T-helper 17 cell (primary cell): Measurements from ENCODE around the gene SCMH1. TPM values are rescaled to one million over a fixed set of nuclear protein-coding genes. Genes with fewer than 3 reads are reported as not detected.

ENCODE experiments used
- ATAC-seq: fragments of 150-1000 bp; cut with Tn5 transposase; 2 replicates; pipeline ENCODE4 v1.10.0; 2021; ENCODE audit warnings: mild to moderate bottlenecking, moderate library complexity
- DNase-seq, 3 donors: peaks; one replicate each; pipeline versions ENCODE4 v3.0.0 to v3.0.0-alpha.2; 2020 to 2021
- H3K9me3 ChIP-seq: one replicate; pipeline ENCODE4 v1.7.0; 2013; ENCODE audit warnings: low read length, mild to moderate bottlenecking; ENCODE audit not compliant: control insufficient read depth, poor library complexity, severe bottlenecking
- H3K27ac Mint-ChIP-seq: one replicate; pipeline ENCODE4 v1.8.0; 2022; ENCODE audit warnings: mild to moderate bottlenecking, moderate library complexity, mixed read lengths
- H3K27me3 Mint-ChIP-seq: one replicate; pipeline ENCODE4 v1.8.0; 2022; ENCODE audit warnings: mixed read lengths
- H3K36me3 Mint-ChIP-seq: one replicate; pipeline ENCODE4 v1.8.0; 2022; ENCODE audit warnings: low read depth, mixed read lengths
- H3K4me1 Mint-ChIP-seq: one replicate; pipeline ENCODE4 v1.8.0; 2022; ENCODE audit warnings: mild to moderate bottlenecking, mixed read lengths
- H3K4me3 Mint-ChIP-seq: one replicate; pipeline ENCODE4 v1.8.0; 2022; ENCODE audit warnings: mild to moderate bottlenecking, moderate library complexity, mixed read lengths
- total RNA-seq, 4 donors: library from RNA in 2 of 4; stranded (reverse) in 2 of 4; gene quantifications; one replicate each; pipeline ENCODE4 v1.2.3 and lab custom pipeline; 2022 to 2026

Gene SCMH1
- total RNA-seq, result 10 to 100 TPM; 18.6 to 19.4 TPM
- total RNA-seq (lab: John Stamatoyannopoulos, UW), result 23.9 to 24.2 reads per million in 2 donors

GRCh38 chr1:41241749-41242341 lies at the start of gene SCMH1:
Gene SCMH1 (minus strand): TSS chr1:41242306. CDS start chr1:41186133, 56,173 bp downstream.
- H3K27me3 Mint-ChIP-seq, result no peaks in the 10 kb centered on the region
- DNase-seq, result peak; percentile 36 to 66 (median 58)
- H3K9me3 ChIP-seq, result no peaks in the 10 kb centered on the region
- peak; percentile 81 for ATAC-seq
- H3K4me1 Mint-ChIP-seq, result peaks cover 17% of the 10 kb centered on the region
- H3K4me3 Mint-ChIP-seq, result peak within 1 kb of the TSS; percentile 92
- H3K36me3 Mint-ChIP-seq, result peaks cover 2% of the 10 kb centered on the region
- peak within 1 kb of the TSS; percentile 93 for H3K27ac Mint-ChIP-seq

- Mint-ChIP-seq H3K27ac (no peak overlapping the region), H3K4me1 (peaks cover 4% of the 10 kb centered on the region), H3K4me3 (no peak overlapping the region), H3K36me3 (peaks cover 16% of the 10 kb centered on the region), H3K27me3 (peaks cover 64% of the 10 kb centered on the region)
- H3K9me3 ChIP-seq, result no peaks in the 10 kb centered on the region
- DNase-seq (no peak), ATAC-seq (no peak)
Observed at GRCh38 chr1:41291195-41291594, 49.1 kb upstream of the SCMH1 start.

- H3K27ac Mint-ChIP-seq, result no peak overlapping the region
- peaks cover 14% of the 10 kb centered on the region for H3K36me3 Mint-ChIP-seq
- H3K4me3 Mint-ChIP-seq, result no peak overlapping the region
- ATAC-seq (no peak), DNase-seq (no peak)
- no peaks in the 10 kb centered on the region for H3K9me3 ChIP-seq
- H3K4me1 Mint-ChIP-seq, result peaks cover 4% of the 10 kb centered on the region
- peaks cover 80% of the 10 kb centered on the region for H3K27me3 Mint-ChIP-seq
Observed at GRCh38 chr1:41289196-41289595, 47.1 kb upstream of the SCMH1 start.

- Mint-ChIP-seq H3K36me3 (peaks cover 14% of the 10 kb centered on the region), H3K27ac (no peak overlapping the region), H3K4me3 (no peak overlapping the region), H3K4me1 (peaks cover 4% of the 10 kb centered on the region), H3K27me3 (peaks cover 87% of the 10 kb centered on the region)
- DNase-seq (no peak), ATAC-seq (no peak)
- no peaks in the 10 kb centered on the region for H3K9me3 ChIP-seq
Observed at GRCh38 chr1:41286992-41287391, 44.9 kb upstream of the SCMH1 start.

DNA sequence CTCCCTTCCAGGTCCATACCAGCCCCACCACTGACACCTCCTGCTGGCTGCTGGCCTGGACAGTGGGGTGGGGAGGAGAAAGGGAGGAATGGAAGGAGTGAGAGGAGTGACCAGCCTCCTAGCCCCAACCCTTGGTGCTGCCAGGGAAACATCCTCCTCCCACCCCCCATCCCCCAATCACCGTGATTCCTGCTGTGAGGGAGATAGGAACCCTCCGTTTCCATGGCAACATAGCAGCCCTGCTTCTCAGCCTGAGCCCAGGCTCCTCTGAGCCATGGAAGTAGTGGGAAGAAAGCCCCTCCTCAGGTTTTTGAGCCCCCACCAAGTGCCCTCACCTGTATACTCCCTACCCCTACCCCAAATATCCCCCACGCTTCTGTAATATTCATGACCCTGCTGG lies 44.4 kb upstream of the SCMH1 start:
- H3K27me3 Mint-ChIP-seq, result peaks cover 85% of the 10 kb centered on the region
- H3K27ac Mint-ChIP-seq, result no peak overlapping the region
- H3K9me3 ChIP-seq, result no peaks in the 10 kb centered on the region
- no peak for ATAC-seq
- H3K4me1 Mint-ChIP-seq, result peaks cover 3% of the 10 kb centered on the region
- H3K4me3 Mint-ChIP-seq, result no peak overlapping the region
- peaks cover 14% of the 10 kb centered on the region for H3K36me3 Mint-ChIP-seq
- no peak for DNase-seq

DNA sequence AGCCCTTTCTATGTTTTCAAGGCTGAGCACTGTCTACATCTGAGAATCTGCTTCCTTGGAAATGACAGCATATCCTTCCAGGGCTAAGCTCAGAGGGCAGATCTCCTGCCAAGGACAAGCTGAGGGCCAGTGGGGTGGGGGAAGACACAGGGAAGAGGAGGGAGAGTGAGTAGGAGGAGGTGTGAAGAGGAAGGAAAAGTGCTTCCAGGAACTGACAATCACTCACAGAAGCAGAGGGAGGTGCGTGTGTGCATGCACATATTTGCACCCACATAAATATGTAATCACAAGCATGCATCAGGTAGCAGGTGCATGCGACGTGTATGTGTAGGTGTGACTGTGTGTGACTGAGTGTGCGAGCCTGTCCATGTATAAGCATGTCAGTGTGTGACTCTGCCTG lies 43.7 kb upstream of the SCMH1 start:
- H3K36me3 Mint-ChIP-seq, result peaks cover 16% of the 10 kb centered on the region
- H3K9me3 ChIP-seq, result no peaks in the 10 kb centered on the region
- DNase-seq (no peak), ATAC-seq (no peak)
- peaks cover 85% of the 10 kb centered on the region for H3K27me3 Mint-ChIP-seq
- H3K4me1 Mint-ChIP-seq, result no peaks in the 10 kb centered on the region
- no peak overlapping the region for H3K27ac Mint-ChIP-seq
- no peak overlapping the region for H3K4me3 Mint-ChIP-seq

GRCh38 chr1:41284121-41284520 lies 42.0 kb upstream of the SCMH1 start:
- no peak overlapping the region for H3K4me3 Mint-ChIP-seq
- DNase-seq, result no peak
- no peak overlapping the region for H3K27ac Mint-ChIP-seq
- H3K27me3 Mint-ChIP-seq, result peaks cover 81% of the 10 kb centered on the region
- peaks cover 8% of the 10 kb centered on the region for H3K36me3 Mint-ChIP-seq
- no peaks in the 10 kb centered on the region for H3K9me3 ChIP-seq
- no peaks in the 10 kb centered on the region for H3K4me1 Mint-ChIP-seq
- ATAC-seq, result no peak

GRCh38 chr1:41282679-41283317 lies 40.7 kb upstream of the SCMH1 start:
- ATAC-seq, result peak; percentile 47
- peak overlapping the region; percentile 66 for H3K27ac Mint-ChIP-seq
- DNase-seq, result peak in 1 of 3 donors; percentile 11
- H3K27me3 Mint-ChIP-seq, result peaks cover 80% of the 10 kb centered on the region
- no peak overlapping the region for H3K4me3 Mint-ChIP-seq
- H3K4me1 Mint-ChIP-seq, result no peaks in the 10 kb centered on the region
- H3K36me3 Mint-ChIP-seq, result peaks cover 7% of the 10 kb centered on the region
- H3K9me3 ChIP-seq, result no peaks in the 10 kb centered on the region

DNA sequence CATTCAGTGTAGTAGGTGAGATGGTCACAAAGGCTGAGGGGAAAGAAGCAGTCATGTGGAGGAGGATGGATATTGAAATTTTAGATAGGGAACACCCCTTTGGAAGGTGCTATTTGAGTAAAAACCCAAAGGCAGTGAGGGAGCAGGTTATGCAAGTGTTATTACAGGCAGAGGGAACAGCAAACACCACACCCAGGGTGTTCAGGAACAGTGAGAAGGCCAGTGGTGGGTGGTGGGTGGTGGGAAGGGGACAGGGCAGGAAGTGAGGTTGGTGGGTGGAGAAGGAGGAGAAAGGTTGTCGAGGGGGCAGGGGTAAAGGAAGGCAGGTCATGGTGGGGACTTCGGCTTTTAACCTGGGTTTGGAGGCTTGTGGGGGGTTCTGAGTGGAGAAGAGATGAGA lies 39.2 kb upstream of the SCMH1 start:
- no peak overlapping the region for H3K4me3 Mint-ChIP-seq
- ATAC-seq (no peak), DNase-seq (no peak)
- H3K4me1 Mint-ChIP-seq, result no peaks in the 10 kb centered on the region
- H3K27ac Mint-ChIP-seq, result no peak overlapping the region
- peaks cover 5% of the 10 kb centered on the region for H3K36me3 Mint-ChIP-seq
- H3K27me3 Mint-ChIP-seq, result peaks cover 80% of the 10 kb centered on the region
- no peaks in the 10 kb centered on the region for H3K9me3 ChIP-seq

DNA sequence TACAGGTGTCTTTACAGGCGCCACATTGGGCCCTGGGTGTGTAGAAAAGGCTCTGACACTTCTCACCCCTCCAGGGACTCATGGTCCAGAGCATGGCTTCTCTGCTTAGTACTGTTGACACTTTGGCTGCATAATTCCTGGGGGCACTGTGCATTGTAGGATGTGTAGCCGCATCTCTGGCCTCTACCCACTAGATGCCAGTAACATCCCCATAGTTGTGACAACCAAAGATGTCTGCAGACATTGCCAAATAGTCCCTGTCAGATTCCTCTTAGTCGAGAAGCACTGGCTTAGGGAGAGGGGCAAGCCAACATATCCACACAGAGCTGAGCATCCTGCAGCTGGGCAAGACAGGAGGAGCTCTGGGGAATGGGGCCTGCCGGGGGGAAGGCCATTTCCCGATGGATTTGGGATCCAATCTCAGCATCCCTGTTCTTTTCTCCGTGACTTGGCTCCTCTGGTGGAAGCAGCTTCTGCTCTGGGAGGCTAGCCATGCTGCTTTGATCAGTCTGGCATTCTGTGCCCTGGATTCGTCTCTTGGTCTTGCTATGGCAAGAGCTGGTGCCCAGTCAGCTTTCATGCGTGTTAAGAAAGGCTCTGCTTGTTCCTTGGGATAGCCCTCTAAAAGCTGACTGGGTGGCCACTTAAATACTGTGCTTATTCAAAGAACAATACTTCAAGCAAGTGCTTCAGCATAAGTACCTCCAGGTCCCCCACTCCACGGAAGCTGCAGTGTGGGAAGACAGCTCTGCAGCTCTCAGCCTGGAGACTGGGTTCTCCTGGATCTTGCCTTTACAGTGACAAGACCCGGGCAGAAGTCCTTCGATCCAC lies 38.3 kb upstream of the SCMH1 start:
- no peak for DNase-seq
- ATAC-seq, result no peak
- H3K9me3 ChIP-seq, result no peaks in the 10 kb centered on the region
- Mint-ChIP-seq H3K27ac (no peak overlapping the region), H3K27me3 (peaks cover 77% of the 10 kb centered on the region), H3K4me1 (no peaks in the 10 kb centered on the region), H3K36me3 (peaks cover 5% of the 10 kb centered on the region), H3K4me3 (no peak overlapping the region)

DNA sequence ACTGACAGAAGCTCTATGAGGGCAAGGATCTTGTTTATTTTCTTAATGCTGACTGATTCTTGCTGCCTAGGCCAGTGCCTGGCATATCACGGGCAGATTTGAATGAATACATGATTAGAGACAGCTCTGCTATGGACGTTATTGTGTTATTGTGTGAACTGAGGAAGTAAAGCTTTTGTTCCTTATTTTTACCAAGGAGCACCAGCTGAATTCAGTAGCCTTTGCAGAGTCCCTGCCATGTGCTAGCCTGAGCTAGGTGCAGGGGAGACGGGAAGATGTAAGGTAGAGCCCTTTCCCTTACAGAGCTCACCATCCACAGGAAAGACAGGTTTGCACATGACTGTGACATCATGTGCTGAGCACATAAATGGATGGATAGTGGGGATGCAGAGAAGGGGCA lies 36.0 kb upstream of the SCMH1 start:
- no peak for ATAC-seq
- Mint-ChIP-seq H3K27ac (no peak overlapping the region), H3K4me1 (no peaks in the 10 kb centered on the region), H3K36me3 (peaks cover 7% of the 10 kb centered on the region), H3K4me3 (no peak overlapping the region), H3K27me3 (peaks cover 72% of the 10 kb centered on the region)
- H3K9me3 ChIP-seq, result no peaks in the 10 kb centered on the region
- no peak for DNase-seq

DNA sequence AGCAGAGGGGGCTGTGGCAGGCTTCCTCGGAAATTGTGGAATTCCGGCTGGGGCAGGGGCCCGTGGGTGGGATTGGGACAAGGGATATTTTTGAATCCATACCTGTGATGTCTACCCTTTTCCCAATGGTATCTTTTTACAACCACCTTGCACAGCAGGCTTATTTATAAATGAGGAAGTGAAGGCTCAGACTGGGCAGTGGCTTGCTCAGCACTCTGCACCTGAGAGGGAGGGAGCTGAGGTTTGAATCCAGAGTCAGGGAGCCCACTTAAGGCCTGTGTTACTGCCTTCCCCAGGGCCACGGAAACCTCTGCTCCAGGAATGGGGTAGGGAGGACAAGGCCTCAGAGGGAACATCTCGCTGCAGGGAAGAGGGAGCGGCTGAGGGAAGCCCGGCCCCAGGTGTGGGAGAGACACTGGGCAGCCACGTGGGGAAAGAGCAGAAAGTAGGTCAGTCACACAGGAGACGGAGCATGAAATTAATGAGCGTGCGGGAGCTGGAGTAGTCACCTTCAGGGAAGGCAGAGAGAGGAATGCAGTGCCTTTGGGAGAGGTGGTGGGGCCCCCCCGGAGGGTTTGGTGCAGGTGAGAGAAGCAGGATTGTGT lies 35.4 kb upstream of the SCMH1 start:
- H3K9me3 ChIP-seq, result no peaks in the 10 kb centered on the region
- H3K4me3 Mint-ChIP-seq, result no peak overlapping the region
- no peaks in the 10 kb centered on the region for H3K4me1 Mint-ChIP-seq
- H3K36me3 Mint-ChIP-seq, result peaks cover 7% of the 10 kb centered on the region
- DNase-seq, result no peak
- no peak for ATAC-seq
- peaks cover 72% of the 10 kb centered on the region for H3K27me3 Mint-ChIP-seq
- H3K27ac Mint-ChIP-seq, result peak overlapping the region; percentile 72

- H3K4me1 Mint-ChIP-seq, result peaks cover under 1% of the 10 kb centered on the region
- no peaks in the 10 kb centered on the region for H3K9me3 ChIP-seq
- ATAC-seq, result no peak
- H3K27me3 Mint-ChIP-seq, result peaks cover 62% of the 10 kb centered on the region
- DNase-seq, result no peak
- no peak overlapping the region for H3K4me3 Mint-ChIP-seq
- no peak overlapping the region for H3K27ac Mint-ChIP-seq
- peaks cover 4% of the 10 kb centered on the region for H3K36me3 Mint-ChIP-seq
Observed at GRCh38 chr1:41275831-41276230, 33.7 kb upstream of the SCMH1 start.
